ENCODE measurements around the gene TXNDC17. TPM values are rescaled to one million over a fixed set of nuclear protein-coding genes. Genes with fewer than 3 reads are reported as not detected.

The TXNDC17 gene
- total and polyA plus RNA-seq, 2 of the 4 experiments (the other 2 are of a cell fraction) = 45.0 to 494 TPM

DNA sequence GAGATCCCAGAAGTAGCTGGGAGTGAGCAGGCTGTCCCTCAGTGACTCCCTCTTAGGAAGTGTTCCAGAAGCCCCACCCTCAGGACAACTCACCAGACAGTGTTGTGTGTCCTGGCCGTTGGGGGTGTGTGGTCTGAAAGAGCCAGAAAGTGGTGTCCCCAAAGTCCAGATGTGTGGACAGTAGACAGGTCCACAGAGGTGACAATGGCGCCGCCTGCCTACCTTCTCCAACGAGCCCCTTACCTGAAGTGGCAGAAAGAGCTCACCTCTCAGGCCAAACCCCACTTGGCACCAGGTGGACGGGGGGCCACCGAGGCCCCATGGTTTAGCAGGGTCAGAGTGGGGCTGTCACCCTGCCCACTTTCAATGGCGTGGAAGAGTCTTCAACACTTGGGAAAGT is 30.6 kb downstream of the TXNDC17 start:
- in situ Hi-C loops (cut with MboI; ENCODE audit: low sequenced_read_pairs) (no loop called here), intact Hi-C loops (cut with micrococcal nuclease) (no loop called here), dilution Hi-C loops (cut with HindIII; ENCODE audit: low sequenced_read_pairs, unreplicated experiment) (no loop called here)
- no peak overlapping the region for H3K18ac ChIP-seq (ENCODE audit: low read depth, low read length)
- BruUV-seq (replicated peaks) = no TSS peak
- ATAC-seq (ENCODE audit: low read depth) (no peak), DNase-seq (no peak)
- no peaks in the 10 kb centered on the region for H3K36me3 ChIP-seq (ENCODE audit: control insufficient read depth, insufficient read depth, low read length)
- POLR2A ChIA-PET (ENCODE audit: unreplicated experiment) = no interaction called here
- no peaks in the 10 kb centered on the region for H3K4me1 ChIP-seq (ENCODE audit: control insufficient read depth, insufficient read depth, low read length)
- H3K27ac ChIP-seq (ENCODE audit: insufficient read depth, low read length) = no peak overlapping the region
- H4K20me1 ChIP-seq (ENCODE audit: insufficient read depth, low read length) = no peaks in the 10 kb centered on the region
- no peak overlapping the region for H2BK5ac ChIP-seq (ENCODE audit: low read depth, low read length, poor library complexity, severe bottlenecking)
- H4K5ac ChIP-seq (ENCODE audit: low read depth, low read length) = no peak overlapping the region
- no peak overlapping the region for H3K23ac ChIP-seq (ENCODE audit: low read depth, low read length)
- peaks cover 27% of the 10 kb centered on the region for H3K27me3 ChIP-seq (ENCODE audit: control insufficient read depth, insufficient read depth, low read length)
- no peak overlapping the region for H3K4me3 ChIP-seq (ENCODE audit: insufficient read depth, low read depth, low read length)
- CTCF ChIA-PET = no interaction called here
- no peak overlapping the region for H4K91ac ChIP-seq (ENCODE audit: insufficient read depth, low read depth, low read length)
- H3K79me1 ChIP-seq (ENCODE audit: low read depth in 1 of 2, low read length in 2 of 2) = no peaks in the 10 kb centered on the region
- no peak overlapping the region for H3K4ac ChIP-seq (ENCODE audit: low read depth, low read length)
- H2BK20ac ChIP-seq (ENCODE audit: low read depth, low read length) = no peak overlapping the region
- H3K9me1 ChIP-seq (ENCODE audit: insufficient read depth, low read length) = no peaks in the 10 kb centered on the region
- H2AK9ac ChIP-seq (replicated peaks; ENCODE audit: low read depth, low read length, poor library complexity) = no peak overlapping the region
- no peak overlapping the region for H3K4me2 ChIP-seq (ENCODE audit: low read depth, low read length)
- no peak overlapping the region for H2AK5ac ChIP-seq (ENCODE audit: low read depth, low read length)
- no peak overlapping the region for H2AFZ ChIP-seq (replicated peaks; ENCODE audit: low read length, poor library complexity)
- no peak for TF ChIP-seq RAD21 (IDR thresholded peaks at IDR 0.05; ENCODE audit: low read length)
- TF ChIP-seq MXI1 (IDR thresholded peaks at IDR 0.05; ENCODE audit: borderline replicate concordance, low read depth, low read length) = no peak
- TF ChIP-seq CHD1 (IDR thresholded peaks at IDR 0.05; ENCODE audit: low read depth, low read length) = no peak
- no peak overlapping the region for H2BK15ac ChIP-seq (ENCODE audit: low read depth, low read length)
- no peak overlapping the region for H4K8ac ChIP-seq (ENCODE audit: low read depth in 2 of 2, low read length in 2 of 2)
- no peak overlapping the region for H3K14ac ChIP-seq (replicated peaks; ENCODE audit: low read depth, low read length)
- 77% methylated on average over 3 of the region's 7 CpGs; no CpG with 5 or more reads in 1 of the 2 experiments for WGBS, 2 experiments (ENCODE audit: extremely low coverage in 2 of 2, insufficient read length in 1 of 2)
- H3K56ac ChIP-seq (ENCODE audit: extremely low read depth, insufficient read depth, low read length) = no peak overlapping the region
- H3K9me3 ChIP-seq (ENCODE audit: control insufficient read depth, insufficient read depth, low read length) = no peaks in the 10 kb centered on the region
- no peak overlapping the region for H2BK120ac ChIP-seq (ENCODE audit: low read depth, low read length)
- H3K9ac ChIP-seq (ENCODE audit: low read depth, low read length) = no peak overlapping the region

Measured in IMR-90 (cell line).